ENCODE data around the gene TSC22D3.

DNA sequence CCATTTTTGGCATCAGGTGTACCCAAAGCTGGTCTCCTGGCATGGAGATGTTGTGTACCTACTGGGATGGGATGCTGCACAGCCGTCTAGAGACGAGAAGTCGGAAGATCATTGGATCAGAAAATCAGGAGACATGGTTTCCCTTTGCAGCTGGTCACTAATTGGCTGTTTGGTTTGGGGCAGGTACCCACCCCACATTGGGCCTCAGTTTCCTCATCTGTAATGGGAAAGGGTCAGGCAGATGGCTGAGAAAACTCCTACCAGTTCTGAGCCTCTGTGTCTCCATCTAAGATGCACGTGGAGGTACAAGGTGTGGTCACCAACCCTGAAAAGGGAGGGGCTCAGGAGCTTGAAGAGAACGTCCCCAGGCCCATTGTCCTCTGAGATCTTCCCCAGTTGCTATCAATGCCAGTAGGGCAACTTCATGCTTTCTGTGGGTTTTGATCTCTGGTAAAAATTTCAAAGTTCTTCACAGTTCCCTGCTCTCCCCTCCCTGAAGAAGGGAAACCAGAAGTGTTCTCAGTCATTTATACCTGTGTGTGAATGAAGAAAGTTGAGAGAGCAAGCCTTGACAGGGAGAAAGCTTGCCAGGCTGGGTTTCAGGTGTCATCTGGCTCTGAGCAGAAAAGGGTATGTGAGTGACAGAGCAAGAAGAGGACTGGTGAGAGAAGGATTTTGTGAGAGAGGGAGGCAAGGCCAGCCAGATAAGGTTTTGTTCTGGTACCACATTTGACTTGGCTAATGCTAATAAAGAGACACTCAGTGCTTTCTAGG lies 15.1 kb downstream of the TSC22D3 start:
- TF ChIP-seq, protein P1, sequence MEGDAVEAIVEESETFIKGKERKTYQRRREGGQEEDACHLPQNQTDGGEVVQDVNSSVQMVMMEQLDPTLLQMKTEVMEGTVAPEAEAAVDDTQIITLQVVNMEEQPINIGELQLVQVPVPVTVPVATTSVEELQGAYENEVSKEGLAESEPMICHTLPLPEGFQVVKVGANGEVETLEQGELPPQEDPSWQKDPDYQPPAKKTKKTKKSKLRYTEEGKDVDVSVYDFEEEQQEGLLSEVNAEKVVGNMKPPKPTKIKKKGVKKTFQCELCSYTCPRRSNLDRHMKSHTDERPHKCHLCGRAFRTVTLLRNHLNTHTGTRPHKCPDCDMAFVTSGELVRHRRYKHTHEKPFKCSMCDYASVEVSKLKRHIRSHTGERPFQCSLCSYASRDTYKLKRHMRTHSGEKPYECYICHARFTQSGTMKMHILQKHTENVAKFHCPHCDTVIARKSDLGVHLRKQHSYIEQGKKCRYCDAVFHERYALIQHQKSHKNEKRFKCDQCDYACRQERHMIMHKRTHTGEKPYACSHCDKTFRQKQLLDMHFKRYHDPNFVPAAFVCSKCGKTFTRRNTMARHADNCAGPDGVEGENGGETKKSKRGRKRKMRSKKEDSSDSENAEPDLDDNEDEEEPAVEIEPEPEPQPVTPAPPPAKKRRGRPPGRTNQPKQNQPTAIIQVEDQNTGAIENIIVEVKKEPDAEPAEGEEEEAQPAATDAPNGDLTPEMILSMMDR (conservative IDR thresholded peaks at IDR 0.05; ENCODE audit: low read length) = no peak
- no peak for TF ChIP-seq EZH2phosphoT487 (IDR thresholded peaks at IDR 0.05; ENCODE audit: borderline replicate concordance, low read depth, low read length)
